HepG2 (cell line): Measurements from ENCODE around the gene PLK3. TPM values are rescaled to one million over a fixed set of nuclear protein-coding genes. Genes with fewer than 3 reads are reported as not detected.
"Not testable (repeated sequence)": the region's sequence is repeated elsewhere in the genome, so short reads cannot be mapped to it uniquely, and the experiment has no call there.

Experiments used
- ATAC-seq: fragments of 200-7000 bp; cut with Tn5 transposase; 3 replicates; pipeline ENCODE4 v1.9.1; 2020; ENCODE audit warnings: mild to moderate bottlenecking, moderate library complexity
- BruUV-seq: library from RNA; stranded (reverse); fragments of 400-500 nt; replicated peaks from 2 replicates; lab custom pipeline; 2021; lab: Mats Ljungman, UMichigan
- CTCF ChIA-PET: fragments of 300-600 bp; formaldehyde crosslinking; extraction: SDS; loops from one replicate; lab custom pipeline; 2021; ENCODE audit warnings: low total read pairs, inconsistent platforms, low intra/inter-chr PET ratio; lab: Yijun Ruan, JAX
- POLR2A ChIA-PET: fragments of 350-600 bp; sonication (Branson Sonifier 250); formaldehyde crosslinking; loops from one replicate; lab custom pipeline; 2020; ENCODE audit warnings: antibody characterized with exemption, inconsistent platforms; lab: Yijun Ruan, JAX
- DNase-seq: peaks from one replicate; pipeline ENCODE4 v3.0.0-alpha.2; 2015; ENCODE audit warnings: low spot score
- FAIRE-seq: peaks from 3 replicates; lab custom pipeline; 2011; peaks lifted over from hg19 to GRCh38; lab: Jason Lieb, UNC
- H2AFZ ChIP-seq: one replicate; pipeline ENCODE4 v1.6.1; 2011; ENCODE audit warnings: low read length, inconsistent platforms
- H3K27ac ChIP-seq: fragments of 300-600 bp; 3 replicates; pipeline ENCODE4 v1.8.0; 2011; ENCODE audit warnings: mixed run types, mild to moderate bottlenecking, mixed read lengths, low read length, inconsistent platforms; ENCODE audit not compliant: insufficient read depth; ENCODE audit errors: extremely low read length
- H3K27me3 ChIP-seq, 2 experiments: fragments of 200-600 bp in 1 of 2; 2 replicates in 1 of 2; 3 replicates in 1 of 2; pipeline versions ENCODE4 v1.6.0 to v1.8.0; 2011; ENCODE audit warnings: low read length in 2 of 2, mild to moderate bottlenecking in 2 of 2, moderate library complexity in 2 of 2, inconsistent platforms in 1 of 2; ENCODE audit not compliant: insufficient read depth in 2 of 2, control insufficient read depth in 1 of 2
- H3K36me3 ChIP-seq, 2 experiments: fragments of 200-600 bp in 1 of 2; replicated peaks in 1 of 2; 2 replicates in 1 of 2; 3 replicates in 1 of 2; pipeline versions ENCODE4 v1.5.1 to v1.8.0; 2011; ENCODE audit warnings: low read length in 2 of 2, inconsistent platforms in 1 of 2; ENCODE audit not compliant: insufficient read depth in 2 of 2, control insufficient read depth in 1 of 2
- H3K4me1 ChIP-seq: 2 replicates; pipeline ENCODE4 v1.5.1; 2012; ENCODE audit warnings: low read length, inconsistent platforms; ENCODE audit not compliant: insufficient read depth
- H3K4me2 ChIP-seq: 2 replicates; pipeline ENCODE4 v1.6.0; 2011; ENCODE audit warnings: low read depth, low read length, inconsistent platforms
- H3K4me3 ChIP-seq, 3 experiments: fragments of 200-600 bp in 1 of 3; sonication (generic), shearing (Covaris generic) in 1 of 3; replicated peaks in 1 of 3; 2 replicates each; pipeline ENCODE4 v1.5.1; 2011 to 2016; ENCODE audit warnings: low read length in 3 of 3, inconsistent platforms in 2 of 3, low read depth in 2 of 3, mild to moderate bottlenecking in 2 of 3, control low read depth in 1 of 3, mixed read lengths in 1 of 3; ENCODE audit not compliant: insufficient read depth in 1 of 3
- H3K79me2 ChIP-seq: one replicate; pipeline ENCODE4 v1.6.1; 2011; ENCODE audit warnings: low read length, inconsistent platforms; ENCODE audit not compliant: insufficient read depth
- H3K9ac ChIP-seq: 2 replicates; pipeline ENCODE4 v1.6.0; 2011; ENCODE audit warnings: mild to moderate bottlenecking, low read depth, low read length, inconsistent platforms; ENCODE audit not compliant: insufficient read depth
- H3K9me3 ChIP-seq: 2 replicates; pipeline ENCODE4 v1.5.1; 2012; ENCODE audit warnings: mild to moderate bottlenecking, low read length
- H4K20me1 ChIP-seq: 2 replicates; pipeline ENCODE4 v1.6.0; 2011; ENCODE audit warnings: inconsistent platforms, mild to moderate bottlenecking, low read length, moderate library complexity; ENCODE audit not compliant: insufficient read depth
- MAFG ChIP-seq: sonication (generic); formaldehyde crosslinking; IDR thresholded peaks from 2 replicates; pipeline ENCODE4 v1.5.1; 2020; ENCODE audit warnings: mild to moderate bottlenecking, missing genetic modification reagents
- NFKB2 ChIP-seq: sonication (generic); formaldehyde crosslinking; IDR thresholded peaks from 2 replicates; pipeline ENCODE4 v1.4.0; 2020; ENCODE audit warnings: missing genetic modification reagents, borderline replicate concordance
- NRL ChIP-seq: sonication (generic); formaldehyde crosslinking; IDR thresholded peaks from 2 replicates; pipeline ENCODE4 v1.5.0; 2020; ENCODE audit warnings: missing genetic modification reagents, mild to moderate bottlenecking, moderate library complexity, borderline replicate concordance
- SNRNP70 ChIP-seq: fragments of 200-400 bp; formaldehyde crosslinking; IDR thresholded peaks from 2 replicates; pipeline ENCODE4 v1.6.1; 2017; ENCODE audit warnings: mild to moderate bottlenecking, low read depth, low read length, moderate library complexity
- SOX13 ChIP-seq, 3 experiments: fragments of 450-650 bp in 1 of 3; sonication (generic) in 1 of 3; formaldehyde crosslinking in 1 of 3; IDR thresholded peaks in 2 of 3; conservative IDR thresholded peaks in 1 of 3; 2 replicates each; pipeline versions ENCODE4 v1.5.0 to v1.6.1; 2016 to 2020; ENCODE audit warnings: antibody characterized with exemption in 1 of 3, mild to moderate bottlenecking in 1 of 3, missing compliant biosample characterization in 1 of 3, missing genetic modification reagents in 1 of 3, moderate library complexity in 1 of 3
- ZNF605 ChIP-seq: sonication (generic); formaldehyde crosslinking; IDR thresholded peaks from 2 replicates; pipeline ENCODE4 v1.8.0; 2022; ENCODE audit warnings: mild to moderate bottlenecking, missing genetic modification reagents
- WGBS: methylation state at CpG from one replicate; pipeline ENCODE4 v1.1.6; 2017; ENCODE audit warnings: low lambda C conversion rate; 5-methylcytosine and 5-hydroxymethylcytosine counted together
- in situ Hi-C: cut with HindIII; loops from 2 replicates; pipeline ENCODE4 v1.10.0; 2017; ENCODE audit warnings: low pct_unique_long_range_greater_than_20kb; ENCODE audit not compliant: extremely low pct_ligation_motif_present
- intact Hi-C: fragments of 100-400 bp; cut with micrococcal nuclease; formaldehyde crosslinking; loops from one replicate; pipeline ENCODE4 v1.10.0; 2022; ENCODE audit not compliant: unreplicated experiment
- polyA plus RNA-seq, 8 experiments: library from polyadenylated mRNA; depleted of rRNA in 3 of 8; stranded (reverse) in 7 of 8; unstranded in 1 of 8; fragments of >200 nt; fragmentation: Illumina TruSeq in 4 of 8; extraction: Trizol in 4 of 8; gene quantifications; 2 replicates each; pipeline versions ENCODE4 v1.2.1 to v1.2.3, GENCODE V29; 2011 to 2016; ENCODE audit warnings: low read depth in 4 of 8, missing spikeins in 1 of 8, mixed read lengths in 1 of 8; ENCODE audit not compliant: insufficient read depth in 1 of 8
- total RNA-seq, 5 experiments: library from RNA; depleted of rRNA; stranded (reverse); fragments of >200 nt; fragmentation: Illumina TruSeq; extraction: Trizol; gene quantifications; 2 replicates each; pipeline ENCODE4 v1.2.3, GENCODE V29; 2016; ENCODE audit warnings: low read depth in 1 of 5
- TF ChIP-seq, protein P1 (sequence below): IDR thresholded peaks from 2 replicates; pipeline ENCODE4 v1.6.1; 2016
- TF ChIP-seq, protein P2 (sequence below): sonication (generic); formaldehyde crosslinking; IDR thresholded peaks from 2 replicates; pipeline ENCODE4 v1.4.0; 2020; ENCODE audit warnings: mild to moderate bottlenecking, missing genetic modification reagents

PLK3 gene
- total and polyA plus RNA-seq, 2 of the 13 experiments (the other 11 are each of a cell fraction or from before 2014, with no cell fraction given), result 9.8 to 16.9 TPM

DNA sequence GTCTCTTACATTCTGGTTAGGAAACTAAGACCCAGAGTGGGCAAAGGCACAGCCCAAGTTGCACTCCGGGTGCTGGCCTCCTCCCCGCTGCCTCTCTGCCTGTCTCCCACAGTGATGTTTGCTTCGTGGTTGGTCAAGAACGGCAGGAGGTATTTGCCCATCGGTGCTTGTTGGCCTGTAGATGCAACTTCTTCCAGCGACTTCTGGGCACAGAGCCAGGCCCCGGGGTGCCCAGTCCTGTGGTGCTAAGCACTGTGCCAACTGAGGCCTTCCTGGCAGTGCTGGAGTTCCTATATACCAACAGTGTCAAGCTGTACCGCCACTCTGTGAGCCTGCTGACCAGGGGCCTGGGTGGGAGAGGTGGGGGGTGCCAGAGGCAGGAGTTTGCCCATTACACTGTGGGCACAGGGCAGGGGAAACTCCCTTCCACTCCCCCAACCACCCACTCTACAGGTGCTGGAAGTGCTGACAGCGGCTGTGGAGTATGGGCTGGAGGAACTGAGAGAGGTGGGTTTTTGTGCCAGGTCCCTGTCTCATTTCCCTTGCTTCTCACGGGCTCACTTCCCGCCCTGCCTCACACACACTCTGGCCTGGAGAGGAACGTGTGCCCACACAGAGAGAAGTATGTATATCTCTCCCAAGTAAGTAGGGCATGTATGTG is 10.1 kb downstream of the PLK3 start (continued):
- TF ChIP-seq, protein P1, sequence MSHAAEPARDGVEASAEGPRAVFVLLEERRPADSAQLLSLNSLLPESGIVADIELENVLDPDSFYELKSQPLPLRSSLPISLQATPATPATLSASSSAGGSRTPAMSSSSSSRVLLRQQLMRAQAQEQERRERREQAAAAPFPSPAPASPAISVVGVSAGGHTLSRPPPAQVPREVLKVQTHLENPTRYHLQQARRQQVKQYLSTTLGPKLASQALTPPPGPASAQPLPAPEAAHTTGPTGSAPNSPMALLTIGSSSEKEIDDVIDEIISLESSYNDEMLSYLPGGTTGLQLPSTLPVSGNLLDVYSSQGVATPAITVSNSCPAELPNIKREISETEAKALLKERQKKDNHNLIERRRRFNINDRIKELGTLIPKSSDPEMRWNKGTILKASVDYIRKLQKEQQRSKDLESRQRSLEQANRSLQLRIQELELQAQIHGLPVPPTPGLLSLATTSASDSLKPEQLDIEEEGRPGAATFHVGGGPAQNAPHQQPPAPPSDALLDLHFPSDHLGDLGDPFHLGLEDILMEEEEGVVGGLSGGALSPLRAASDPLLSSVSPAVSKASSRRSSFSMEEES (CRISPR knock-in tag), result no peak

DNA sequence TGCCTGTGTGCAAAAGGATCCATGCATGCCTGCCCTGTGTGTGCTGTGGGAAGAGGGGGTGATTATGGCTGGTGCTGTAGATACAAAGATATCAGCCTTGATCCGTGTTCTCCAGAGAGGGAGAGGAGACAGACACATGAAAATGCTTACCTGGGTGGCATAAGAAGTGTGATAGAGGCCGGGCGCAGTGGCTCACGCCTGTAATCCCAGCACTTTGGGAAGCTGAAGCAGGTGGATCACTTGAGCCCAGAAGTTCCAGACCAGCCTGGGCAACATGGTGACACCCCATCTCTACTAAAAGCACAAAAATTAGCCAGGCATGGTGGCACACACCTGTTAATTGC is 10.6 kb downstream of the PLK3 start:
- CTCF ChIA-PET, result interaction anchor here (1.0 kb wide), 1 partner anchor 11 kb away, joined by 3 read pairs; the partner anchor contains the start of gene PLK3
- peak overlapping the region; percentile 6; the same call in 1 of the 2 replicates for H3K4me2 ChIP-seq

DNA sequence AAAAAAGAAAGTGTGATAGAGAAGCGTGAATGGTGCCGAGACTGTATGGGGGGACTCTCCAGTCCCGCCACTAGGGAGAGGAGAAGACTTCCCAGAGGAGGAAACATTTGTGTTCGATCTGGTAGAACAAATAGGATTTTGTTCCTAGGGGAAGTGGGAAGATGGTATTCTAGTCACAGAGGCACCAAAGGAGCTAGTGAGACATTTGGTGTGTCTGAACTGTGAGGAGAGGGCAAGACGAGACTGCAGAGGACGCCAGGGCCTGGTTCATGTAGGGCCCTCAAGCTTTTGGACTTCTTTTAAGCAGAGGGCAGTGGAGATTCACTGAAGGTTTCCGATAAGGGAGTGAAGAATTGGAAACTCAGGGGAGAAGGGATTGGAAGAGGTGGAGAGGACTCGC is 11.1 kb downstream of the PLK3 start:
- no peaks in the 10 kb centered on the region for H3K9me3 ChIP-seq
- POLR2A ChIA-PET, result interaction anchor here (6.1 to 12.9 kb wide), 2 partner anchors 11 to 12 kb away, joined by 237 to 570 read pairs; partner anchors contain the start of gene PLK3
- peaks cover 71% of the 10 kb centered on the region for H3K4me1 ChIP-seq
- H3K27ac ChIP-seq, result no peak overlapping the region
- H3K4me3 ChIP-seq, result no peak overlapping the region
- DNase-seq, result no peak
- H3K27me3 ChIP-seq, result no peaks in the 10 kb centered on the region
- WGBS, result 86% methylated on average over 8 of the region's 8 CpGs
- FAIRE-seq, result no peak
- peaks cover 11% of the 10 kb centered on the region for H3K79me2 ChIP-seq
- no peak overlapping the region for H3K4me2 ChIP-seq
- H2AFZ ChIP-seq, result no peak overlapping the region
- in situ Hi-C loops, result no loop called here
- intact Hi-C loops, result no loop called here
- no peak for ATAC-seq
- BruUV-seq, result no TSS peak
- CTCF ChIA-PET, result interaction anchor here (1.0 kb wide), 1 partner anchor 11 kb away, joined by 3 read pairs; the partner anchor contains the start of gene PLK3
- H3K9ac ChIP-seq, result no peak overlapping the region
- H3K36me3 ChIP-seq, result no peaks in the 10 kb centered on the region
- no peaks in the 10 kb centered on the region for H4K20me1 ChIP-seq
- no peak for TF ChIP-seq SOX13 (IDR thresholded peaks at IDR 0.05)
- TF ChIP-seq SOX13 (CRISPR knock-in tag; conservative IDR thresholded peaks at IDR 0.05 in 1 of 2, IDR thresholded peaks at IDR 0.05 in 1 of 2), result 0 out of 4 replicates have a peak, but pooled peaks of 1 of the 2 experiments have one; percentile 54
- no peak for TF ChIP-seq MAFG
- TF ChIP-seq NFKB2 (CRISPR knock-in tag), result no peak
- no peak for TF ChIP-seq SNRNP70
- TF ChIP-seq, protein P2, sequence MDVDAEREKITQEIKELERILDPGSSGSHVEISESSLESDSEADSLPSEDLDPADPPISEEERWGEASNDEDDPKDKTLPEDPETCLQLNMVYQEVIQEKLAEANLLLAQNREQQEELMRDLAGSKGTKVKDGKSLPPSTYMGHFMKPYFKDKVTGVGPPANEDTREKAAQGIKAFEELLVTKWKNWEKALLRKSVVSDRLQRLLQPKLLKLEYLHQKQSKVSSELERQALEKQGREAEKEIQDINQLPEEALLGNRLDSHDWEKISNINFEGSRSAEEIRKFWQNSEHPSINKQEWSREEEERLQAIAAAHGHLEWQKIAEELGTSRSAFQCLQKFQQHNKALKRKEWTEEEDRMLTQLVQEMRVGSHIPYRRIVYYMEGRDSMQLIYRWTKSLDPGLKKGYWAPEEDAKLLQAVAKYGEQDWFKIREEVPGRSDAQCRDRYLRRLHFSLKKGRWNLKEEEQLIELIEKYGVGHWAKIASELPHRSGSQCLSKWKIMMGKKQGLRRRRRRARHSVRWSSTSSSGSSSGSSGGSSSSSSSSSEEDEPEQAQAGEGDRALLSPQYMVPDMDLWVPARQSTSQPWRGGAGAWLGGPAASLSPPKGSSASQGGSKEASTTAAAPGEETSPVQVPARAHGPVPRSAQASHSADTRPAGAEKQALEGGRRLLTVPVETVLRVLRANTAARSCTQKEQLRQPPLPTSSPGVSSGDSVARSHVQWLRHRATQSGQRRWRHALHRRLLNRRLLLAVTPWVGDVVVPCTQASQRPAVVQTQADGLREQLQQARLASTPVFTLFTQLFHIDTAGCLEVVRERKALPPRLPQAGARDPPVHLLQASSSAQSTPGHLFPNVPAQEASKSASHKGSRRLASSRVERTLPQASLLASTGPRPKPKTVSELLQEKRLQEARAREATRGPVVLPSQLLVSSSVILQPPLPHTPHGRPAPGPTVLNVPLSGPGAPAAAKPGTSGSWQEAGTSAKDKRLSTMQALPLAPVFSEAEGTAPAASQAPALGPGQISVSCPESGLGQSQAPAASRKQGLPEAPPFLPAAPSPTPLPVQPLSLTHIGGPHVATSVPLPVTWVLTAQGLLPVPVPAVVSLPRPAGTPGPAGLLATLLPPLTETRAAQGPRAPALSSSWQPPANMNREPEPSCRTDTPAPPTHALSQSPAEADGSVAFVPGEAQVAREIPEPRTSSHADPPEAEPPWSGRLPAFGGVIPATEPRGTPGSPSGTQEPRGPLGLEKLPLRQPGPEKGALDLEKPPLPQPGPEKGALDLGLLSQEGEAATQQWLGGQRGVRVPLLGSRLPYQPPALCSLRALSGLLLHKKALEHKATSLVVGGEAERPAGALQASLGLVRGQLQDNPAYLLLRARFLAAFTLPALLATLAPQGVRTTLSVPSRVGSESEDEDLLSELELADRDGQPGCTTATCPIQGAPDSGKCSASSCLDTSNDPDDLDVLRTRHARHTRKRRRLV (CRISPR knock-in tag), result no peak
- TF ChIP-seq NRL, result no peak

More for the DNA sequence above, 10.6 kb downstream of the PLK3 start:
- DNase-seq, H4K20me1 ChIP-seq, H3K4me3 ChIP-seq, H3K27ac ChIP-seq, H3K36me3 ChIP-seq, intact Hi-C loops, FAIRE-seq, ATAC-seq, H3K9ac ChIP-seq, in situ Hi-C loops, H3K9me3 ChIP-seq, H2AFZ ChIP-seq, BruUV-seq, H3K27me3 ChIP-seq: not testable (repeated sequence)
- WGBS, result 95% methylated on average over 4 of the region's 4 CpGs
- 0 out of 2 replicates have a peak, but pooled peaks have one; percentile 23 for TF ChIP-seq ZNF605 (CRISPR knock-in tag)
- Histone ChIP-seq H3K4me1 (peaks cover 75% of the 10 kb centered on the region), H3K79me2 (peaks cover 11% of the 10 kb centered on the region)
- POLR2A ChIA-PET, result interaction anchor here (6.1 to 12.9 kb wide), 2 partner anchors 11 to 12 kb away, joined by 237 to 570 read pairs; partner anchors contain the start of gene PLK3
